Measurements from ENCODE around the gene ZNF622. TPM values are rescaled to one million over a fixed set of nuclear protein-coding genes. Genes with fewer than 3 reads are reported as not detected.
"Not testable (repeated sequence)": the region's sequence is repeated elsewhere in the genome, so short reads cannot be mapped to it uniquely, and the experiment has no call there.

ZNF622 gene
- polyA plus RNA-seq, 6 donors from 2014 or later, result 41.4 to 83.3 (median 46.7) TPM

- peaks cover 21 to 28% of the 10 kb centered on the region in 2 donors for H3K36me3 Mint-ChIP-seq
Observed at GRCh38 chr5:16450163-16450562, 15.4 kb downstream of the ZNF622 start.

GRCh38 chr5:16446993-16447392 lies 18.6 kb downstream of the ZNF622 start:
- H3K27ac Mint-ChIP-seq, result peak overlapping the region in 1 of 6 donors; percentile 21
- no peak for DNase-seq
- no peak for ATAC-seq (ENCODE audit: low read depth in 2 of 2)
- H3K4me1 Mint-ChIP-seq, result peaks cover 0 to 4% (median 0%) of the 10 kb centered on the region in 3 donors
- H3K9me3 Mint-ChIP-seq, result no peaks in the 10 kb centered on the region
- peaks cover 21 to 22% of the 10 kb centered on the region in 2 donors for H3K36me3 Mint-ChIP-seq
- H3K4me3 Mint-ChIP-seq, result no peak overlapping the region
- no peaks in the 10 kb centered on the region for H3K27me3 Mint-ChIP-seq

More at GRCh38 chr5:16450163-16450562, 15.4 kb downstream of the ZNF622 start:
- no peaks in the 10 kb centered on the region for H3K9me3 Mint-ChIP-seq
- H3K27me3 Mint-ChIP-seq, result no peaks in the 10 kb centered on the region
- peaks cover 4 to 9% (median 4%) of the 10 kb centered on the region in 3 donors for H3K4me1 Mint-ChIP-seq
- DNase-seq, result no peak
- peak overlapping the region in 2 of 6 donors; percentile 6 to 35 for H3K27ac Mint-ChIP-seq
- ATAC-seq (ENCODE audit: low read depth in 2 of 2), result no peak
- H3K4me3 Mint-ChIP-seq, result peak overlapping the region in 1 of 8 donors; percentile 26

GRCh38 chr5:16437977-16438376 lies 27.6 kb downstream of the ZNF622 start:
- no peaks in the 10 kb centered on the region for H3K9me3 Mint-ChIP-seq
- H3K4me1 Mint-ChIP-seq, result peaks cover 0 to 4% (median 2%) of the 10 kb centered on the region in 3 donors
- ATAC-seq (ENCODE audit: low read depth in 2 of 2) (no peak), DNase-seq (no peak)
- no peaks in the 10 kb centered on the region for H3K36me3 Mint-ChIP-seq
- peaks cover 0 to 4% (median under 1%) of the 10 kb centered on the region in 3 donors for H3K27me3 Mint-ChIP-seq
- H3K27ac Mint-ChIP-seq, result no peak overlapping the region
- no peak overlapping the region for H3K4me3 Mint-ChIP-seq

- H3K36me3 Mint-ChIP-seq; H3K9me3 Mint-ChIP-seq; H3K4me3 Mint-ChIP-seq; ATAC-seq (ENCODE audit: low read depth in 2 of 2); DNase-seq; H3K4me1 Mint-ChIP-seq: not testable (repeated sequence)
- Mint-ChIP-seq H3K27ac (peak overlapping the region in 1 of 6 donors; percentile 16), H3K27me3 (peaks cover 0 to 10% (median 4%) of the 10 kb centered on the region in 3 donors)
Observed at GRCh38 chr5:16436065-16436682, 29.4 kb downstream of the ZNF622 start.

- DNase-seq (no peak), ATAC-seq (ENCODE audit: low read depth in 2 of 2) (no peak)
- Mint-ChIP-seq H3K4me1 (no peaks in the 10 kb centered on the region), H3K27me3 (peaks cover 8 to 27% (median 18%) of the 10 kb centered on the region in 3 donors), H3K9me3 (no peaks in the 10 kb centered on the region), H3K4me3 (no peak overlapping the region), H3K36me3 (no peaks in the 10 kb centered on the region), H3K27ac (no peak overlapping the region)
Observed at GRCh38 chr5:16431490-16431889, 34.1 kb downstream of the ZNF622 start.

GRCh38 chr5:16430349-16431089 lies 35.1 kb downstream of the ZNF622 start:
- no peaks in the 10 kb centered on the region for H3K36me3 Mint-ChIP-seq
- DNase-seq (no peak), ATAC-seq (ENCODE audit: low read depth in 2 of 2) (no peak)
- peaks cover 8 to 32% (median 18%) of the 10 kb centered on the region in 3 donors for H3K27me3 Mint-ChIP-seq
- no peak overlapping the region for H3K27ac Mint-ChIP-seq
- no peaks in the 10 kb centered on the region for H3K9me3 Mint-ChIP-seq
- no peaks in the 10 kb centered on the region for H3K4me1 Mint-ChIP-seq
- H3K4me3 Mint-ChIP-seq, result no peak overlapping the region

- no peak overlapping the region for H3K4me3 Mint-ChIP-seq
- H3K27ac Mint-ChIP-seq, result no peak overlapping the region
- no peak for ATAC-seq (ENCODE audit: low read depth in 2 of 2)
- H3K27me3 Mint-ChIP-seq, result peaks cover 13 to 28% (median 27%) of the 10 kb centered on the region in 3 donors
- H3K36me3 Mint-ChIP-seq, result no peaks in the 10 kb centered on the region
- no peaks in the 10 kb centered on the region for H3K4me1 Mint-ChIP-seq
- DNase-seq, result no peak
- H3K9me3 Mint-ChIP-seq, result no peaks in the 10 kb centered on the region
Observed at GRCh38 chr5:16428359-16428758, 37.2 kb downstream of the ZNF622 start.

GRCh38 chr5:16427587-16427986 lies 38.0 kb downstream of the ZNF622 start:
- H3K27me3 Mint-ChIP-seq, result peaks cover 21 to 35% (median 31%) of the 10 kb centered on the region in 3 donors
- H3K9me3 Mint-ChIP-seq, result no peaks in the 10 kb centered on the region
- H3K4me3 Mint-ChIP-seq, result no peak overlapping the region
- no peak overlapping the region for H3K27ac Mint-ChIP-seq
- no peak for ATAC-seq (ENCODE audit: low read depth in 2 of 2)
- DNase-seq, result no peak
- no peaks in the 10 kb centered on the region for H3K36me3 Mint-ChIP-seq
- H3K4me1 Mint-ChIP-seq, result no peaks in the 10 kb centered on the region

- DNase-seq (no peak), ATAC-seq (ENCODE audit: low read depth in 2 of 2) (no peak)
- H3K4me3 Mint-ChIP-seq, result no peak overlapping the region
- no peaks in the 10 kb centered on the region for H3K9me3 Mint-ChIP-seq
- H3K27ac Mint-ChIP-seq, result no peak overlapping the region
- no peaks in the 10 kb centered on the region for H3K36me3 Mint-ChIP-seq
- no peaks in the 10 kb centered on the region for H3K4me1 Mint-ChIP-seq
- H3K27me3 Mint-ChIP-seq, result peaks cover 19 to 29% (median 22%) of the 10 kb centered on the region in 3 donors
Observed at GRCh38 chr5:16418471-16418922, 47.1 kb downstream of the ZNF622 start.

- Mint-ChIP-seq H3K36me3 (no peaks in the 10 kb centered on the region), H3K9me3 (no peaks in the 10 kb centered on the region)
Observed at GRCh38 chr5:16417398-16418074, 48.1 kb downstream of the ZNF622 start.

GRCh38 chr5:16414861-16415260 lies 50.7 kb downstream of the ZNF622 start:
- ATAC-seq (ENCODE audit: low read depth in 2 of 2) (no peak), DNase-seq (no peak)
- peaks cover 0 to 4% (median 0%) of the 10 kb centered on the region in 7 donors for H3K9me3 Mint-ChIP-seq
- H3K4me1 Mint-ChIP-seq, result no peaks in the 10 kb centered on the region
- no peak overlapping the region for H3K27ac Mint-ChIP-seq
- no peak overlapping the region for H3K4me3 Mint-ChIP-seq
- H3K27me3 Mint-ChIP-seq, result peaks cover 5 to 16% (median 15%) of the 10 kb centered on the region in 3 donors
- no peaks in the 10 kb centered on the region for H3K36me3 Mint-ChIP-seq

More at GRCh38 chr5:16417398-16418074, 48.1 kb downstream of the ZNF622 start:
- H3K4me3 Mint-ChIP-seq, result no peak overlapping the region
- no peak overlapping the region for H3K27ac Mint-ChIP-seq
- H3K4me1 Mint-ChIP-seq, result no peaks in the 10 kb centered on the region
- H3K27me3 Mint-ChIP-seq, result peaks cover 11 to 20% (median 12%) of the 10 kb centered on the region in 3 donors
- ATAC-seq (ENCODE audit: low read depth in 2 of 2) (no peak), DNase-seq (no peak)

GRCh38 chr5:16413166-16413860 lies 52.3 kb downstream of the ZNF622 start:
- H3K36me3 Mint-ChIP-seq, result no peaks in the 10 kb centered on the region

GRCh38 chr5:16412556-16412955 lies 53.0 kb downstream of the ZNF622 start:
- Mint-ChIP-seq H3K27ac (no peak overlapping the region), H3K4me1 (no peaks in the 10 kb centered on the region), H3K9me3 (peaks cover 0 to 4% (median 0%) of the 10 kb centered on the region in 7 donors), H3K27me3 (peaks cover 5 to 18% (median 15%) of the 10 kb centered on the region in 3 donors), H3K4me3 (no peak overlapping the region), H3K36me3 (no peaks in the 10 kb centered on the region)
- DNase-seq (no peak), ATAC-seq (ENCODE audit: low read depth in 2 of 2) (no peak)

More at GRCh38 chr5:16413166-16413860, 52.3 kb downstream of the ZNF622 start:
- no peak overlapping the region for H3K4me3 Mint-ChIP-seq
- DNase-seq (no peak), ATAC-seq (ENCODE audit: low read depth in 2 of 2) (no peak)
- no peak overlapping the region for H3K27ac Mint-ChIP-seq
- peaks cover 0 to 4% (median 0%) of the 10 kb centered on the region in 7 donors for H3K9me3 Mint-ChIP-seq
- H3K4me1 Mint-ChIP-seq, result no peaks in the 10 kb centered on the region
- peaks cover 5 to 18% (median 15%) of the 10 kb centered on the region in 3 donors for H3K27me3 Mint-ChIP-seq
